Endothelial cell of umbilical vein (primary cell): Measurements from ENCODE around the gene PRPH. TPM values are rescaled to one million over a fixed set of nuclear protein-coding genes. Genes with fewer than 3 reads are reported as not detected.

Source experiments
- BruUV-seq: library from RNA; stranded (reverse); fragments of 400-500 nt; replicated peaks from 2 replicates; lab custom pipeline; 2021; lab: Mats Ljungman, UMichigan
- CTCF ChIA-PET: fragments of 300-600, 350-600 bp; sonication (Branson Sonifier 250); formaldehyde crosslinking; loops from one replicate; lab custom pipeline; 2021; ENCODE audit warnings: antibody characterized with exemption, inconsistent platforms; lab: Charles Lee
- POLR2A ChIA-PET: fragments of 300-600, 350-600 bp; sonication (Branson Sonifier 250); formaldehyde crosslinking; loops from one replicate; lab custom pipeline; 2021; ENCODE audit warnings: antibody characterized with exemption, inconsistent platforms; lab: Charles Lee
- DNase-seq: peaks from one replicate; pipeline ENCODE4 v3.0.0-alpha.2; 2011; ENCODE audit warnings: low read depth, low spot score
- FAIRE-seq: peaks from 2 replicates; lab custom pipeline; 2011; peaks lifted over from hg19 to GRCh38; lab: Jason Lieb, UNC
- H2AFZ ChIP-seq: 2 replicates; pipeline ENCODE4 v1.6.0; 2012; ENCODE audit warnings: low read depth, low read length, control low read depth, inconsistent platforms
- H3K27ac ChIP-seq: 2 replicates; pipeline ENCODE4 v1.5.1; 2011; ENCODE audit warnings: low read depth, mild to moderate bottlenecking, control low read depth, low read length, moderate library complexity; ENCODE audit not compliant: insufficient read depth
- H3K27me3 ChIP-seq, 2 experiments: 2 replicates each; pipeline versions ENCODE4 v1.6.0 to v1.6.1; 2011; ENCODE audit warnings: low read length in 2 of 2, mixed read lengths in 1 of 2; ENCODE audit not compliant: control insufficient read depth in 2 of 2, insufficient read depth in 2 of 2
- H3K36me3 ChIP-seq, 2 experiments: 2 replicates in 1 of 2; 3 replicates in 1 of 2; pipeline ENCODE4 v1.5.1; 2011; ENCODE audit warnings: low read length in 2 of 2, mild to moderate bottlenecking in 1 of 2, moderate library complexity in 1 of 2; ENCODE audit not compliant: control insufficient read depth in 2 of 2, insufficient read depth in 2 of 2; ENCODE audit errors: extremely low read depth in 1 of 2
- H3K4me1 ChIP-seq: 3 replicates; pipeline ENCODE4 v1.5.1; 2011; ENCODE audit warnings: mild to moderate bottlenecking, low read length; ENCODE audit not compliant: control insufficient read depth, insufficient read depth; ENCODE audit errors: extremely low read depth
- H3K4me2 ChIP-seq: 2 replicates; pipeline ENCODE4 v1.6.1; 2011; ENCODE audit warnings: low read length, control low read depth, mixed read lengths; ENCODE audit not compliant: insufficient read depth
- H3K4me3 ChIP-seq, 3 experiments: fragments of 200-600 bp in 1 of 3; sonication (generic), shearing (Covaris generic) in 1 of 3; replicated peaks in 1 of 3; 2 replicates each; pipeline ENCODE4 v1.5.1; 2011 to 2016; ENCODE audit warnings: control low read depth in 3 of 3, low read length in 3 of 3, mild to moderate bottlenecking in 2 of 3, inconsistent platforms in 1 of 3, low read depth in 1 of 3, moderate library complexity in 1 of 3; ENCODE audit not compliant: insufficient read depth in 1 of 3
- H3K79me2 ChIP-seq: 2 replicates; pipeline ENCODE4 v1.6.0; 2012; ENCODE audit warnings: low read length, inconsistent platforms; ENCODE audit not compliant: control insufficient read depth, insufficient read depth
- H3K9ac ChIP-seq: replicated peaks from 2 replicates; pipeline ENCODE3; 2011; ENCODE audit warnings: low read length, control low read depth; ENCODE audit not compliant: insufficient read depth; ENCODE audit errors: extremely low read depth
- H3K9me1 ChIP-seq: replicated peaks from 3 replicates; pipeline ENCODE4 v1.6.0; 2011; ENCODE audit warnings: mild to moderate bottlenecking, low read length; ENCODE audit not compliant: control insufficient read depth, insufficient read depth; ENCODE audit errors: extremely low read depth
- H3K9me3 ChIP-seq: replicated peaks from 2 replicates; pipeline ENCODE4 v1.5.1; 2012; ENCODE audit warnings: low read length, inconsistent platforms; ENCODE audit not compliant: control insufficient read depth, insufficient read depth
- H4K20me1 ChIP-seq: replicated peaks from 2 replicates; pipeline ENCODE3; 2011; ENCODE audit warnings: mild to moderate bottlenecking, low read length; ENCODE audit not compliant: control insufficient read depth, insufficient read depth; ENCODE audit errors: extremely low read depth
- EZH2 ChIP-seq: IDR thresholded peaks from 2 replicates; pipeline ENCODE4 v1.6.1; 2012; ENCODE audit warnings: borderline replicate concordance, low read depth, mild to moderate bottlenecking, moderate library complexity, low read length, inconsistent platforms; ENCODE audit not compliant: severe bottlenecking
- GATA2 ChIP-seq: IDR thresholded peaks from 2 replicates; pipeline ENCODE4 v1.7.0; 2011; ENCODE audit warnings: low read depth, mild to moderate bottlenecking, moderate library complexity, mixed read lengths, low read length; ENCODE audit not compliant: insufficient read length, insufficient read depth
- JUN ChIP-seq: IDR thresholded peaks from 2 replicates; pipeline ENCODE4 v1.6.1; 2011; ENCODE audit warnings: borderline replicate concordance, low read depth; ENCODE audit not compliant: insufficient read length, insufficient read depth
- dilution Hi-C: fragments of 300-500 bp; cut with MboI; formaldehyde crosslinking; loops from one replicate; pipeline ENCODE4 v1.15.0; 2019; ENCODE audit warnings: low sequenced_read_pairs; ENCODE audit not compliant: extremely low pct_ligation_motif_present
- intact Hi-C: fragments of 100-400 bp; cut with micrococcal nuclease; formaldehyde crosslinking; loops from one replicate; pipeline ENCODE4 v1.10.0; 2022
- polyA plus RNA-seq, 4 experiments: library from polyadenylated mRNA; depleted of rRNA in 3 of 4; stranded (reverse) in 3 of 4; unstranded in 1 of 4; fragments of >200 nt; gene quantifications; 2 replicates each; pipeline versions ENCODE4 v1.2.1 to v1.2.3, GENCODE V29; 2011 to 2012; ENCODE audit warnings: missing spikeins in 1 of 4
- total RNA-seq: library from RNA; stranded (reverse); gene quantifications from 2 replicates; pipeline ENCODE4 v1.2.3, GENCODE V29; 2021

PRPH gene
- total and polyA plus RNA-seq, 2 donors (not counting 3 experiments of a cell fraction or from before 2014, with no cell fraction given) = not detected

DNA sequence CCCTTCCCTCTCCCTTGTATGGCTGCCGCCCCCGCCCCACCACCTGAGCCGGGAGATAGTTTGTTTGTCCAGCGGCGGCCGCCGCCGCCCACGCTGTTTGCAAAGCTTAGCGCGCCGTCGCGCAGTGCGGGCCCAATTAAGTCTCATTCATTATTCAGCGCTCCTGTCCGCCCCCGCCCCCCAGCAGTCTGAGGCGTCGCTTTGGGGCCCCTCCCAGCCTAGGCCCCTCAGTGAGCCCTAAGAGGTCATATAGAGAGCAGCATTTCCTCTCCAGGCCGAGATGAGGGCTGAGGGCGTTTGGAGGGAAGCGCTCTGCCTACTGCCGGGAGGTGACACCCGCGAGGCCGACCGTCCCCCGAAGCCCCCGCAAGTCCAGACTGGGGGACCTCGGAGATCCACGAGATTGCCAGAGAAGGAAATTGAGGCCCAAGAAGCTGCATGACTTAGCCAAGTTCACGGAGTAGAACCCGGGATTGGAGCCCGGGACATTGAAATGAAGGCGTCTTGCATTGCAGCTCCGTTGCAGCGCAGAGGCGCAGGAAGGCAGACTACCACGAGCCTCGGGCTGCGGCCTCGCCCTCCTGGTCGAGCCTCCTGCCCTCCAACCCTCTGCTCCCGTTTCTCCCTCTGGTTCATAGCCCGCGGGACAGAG is 51.8 kb downstream of the PRPH start, which contains the start of gene DNAJC22:
DNAJC22 (plus strand) TSS at position 230 of the 652 bp plus-strand sequence. CDS start 1,985 bp downstream, outside the sequence.
- Histone ChIP-seq H3K4me2 (peak within 1 kb of the TSS; percentile 61), H3K79me2 (no peaks in the 10 kb centered on the region), H2AFZ (peak within 1 kb of the TSS; percentile 78), H3K36me3 (no peaks in the 10 kb centered on the region), H3K4me1 (peaks cover 40% of the 10 kb centered on the region), H3K27ac (no peak within 1 kb of the TSS), H4K20me1 (no peaks in the 10 kb centered on the region), H3K27me3 (peaks cover 29 to 42% of the 10 kb centered on the region in 2 experiments), H3K9ac (no peak within 1 kb of the TSS), H3K9me3 (no peaks in the 10 kb centered on the region), H3K4me3 (peak within 1 kb of the TSS; percentile 9 to 25 (median 23)), H3K9me1 (no peaks in the 10 kb centered on the region)
- intact Hi-C loops (loop anchor here (1.0 to 10.0 kb wide), 2 partner anchors 15 to 398 kb away; partner anchors contain the start of gene TMBIM6), dilution Hi-C loops (no loop called here)
- DNase-seq = no peak
- POLR2A ChIA-PET = interaction anchor here (1.3 kb wide), 1 partner anchor 20 kb away, joined by 5 read pairs; the partner anchor contains the start of gene SPATS2
- BruUV-seq = no TSS peak
- peak; percentile 44 for FAIRE-seq
- TF ChIP-seq GATA2 = no peak
- peak; percentile 69 for TF ChIP-seq EZH2
- no peak for TF ChIP-seq JUN
- CTCF ChIA-PET = interaction anchor here (0.9 to 8.0 kb wide), 19 partner anchors 8 to 237 kb away, joined by 3 to 280 read pairs (median 9); partner anchors contain the start of genes C1QL4, KCNH3, PRPH and SPATS2
